GM23338 (cell line): ENCODE data around the gene CHRM5. TPM values are rescaled to one million over a fixed set of nuclear protein-coding genes. Genes with fewer than 3 reads are reported as not detected.

Experiments used
- ATAC-seq: fragments of 200-7000 bp; cut with Tn5 transposase; 3 replicates; pipeline ENCODE4 v1.9.1; 2020
- DNase-seq: peaks from one replicate; pipeline ENCODE4 v3.0.0-alpha.2; 2015; ENCODE audit warnings: low spot score
- H2AFZ ChIP-seq: fragments of 200-600 bp; sonication (generic); 2 replicates; pipeline ENCODE4 v1.8.0; 2016; ENCODE audit warnings: antibody characterized with exemption, mild to moderate bottlenecking, moderate library complexity
- H3F3A ChIP-seq: fragments of 200-600 bp; sonication (generic); replicated peaks from 2 replicates; pipeline ENCODE4 v1.8.0; 2017; ENCODE audit warnings: antibody characterized with exemption, mixed run types, low read depth
- H3K27ac ChIP-seq: fragments of 200-600 bp; sonication (generic); 2 replicates; pipeline ENCODE4 v1.6.1; 2016; ENCODE audit warnings: low read depth
- H3K27me3 ChIP-seq: fragments of 200-600 bp; sonication (generic); 2 replicates; pipeline ENCODE4 v1.8.0; 2016; ENCODE audit warnings: mild to moderate bottlenecking, mixed run types, moderate library complexity; ENCODE audit not compliant: insufficient read depth
- H3K36me3 ChIP-seq: fragments of 200-600 bp; sonication (generic); 2 replicates; pipeline ENCODE4 v1.8.0; 2016; ENCODE audit warnings: mild to moderate bottlenecking; ENCODE audit not compliant: insufficient read depth
- H3K4me1 ChIP-seq: fragments of 200-600 bp; sonication (generic); 2 replicates; pipeline ENCODE4 v1.8.0; 2016; ENCODE audit warnings: mild to moderate bottlenecking, moderate library complexity; ENCODE audit not compliant: insufficient read depth
- H3K4me2 ChIP-seq: fragments of 200-600 bp; sonication (generic); 2 replicates; pipeline ENCODE4 v1.7.1; 2017; ENCODE audit warnings: mixed run types
- H3K4me3 ChIP-seq: fragments of 200-600 bp; sonication (generic); 2 replicates; pipeline ENCODE4 v1.6.1; 2016; ENCODE audit warnings: mixed run types
- H3K79me2 ChIP-seq: fragments of 200-600 bp; sonication (generic); replicated peaks from 2 replicates; pipeline ENCODE4 v1.8.0; 2017; ENCODE audit warnings: mild to moderate bottlenecking; ENCODE audit not compliant: insufficient read depth
- H3K9me2 ChIP-seq: fragments of 200-600 bp; sonication (generic); 2 replicates; pipeline ENCODE4 v1.8.0; 2017; ENCODE audit not compliant: insufficient read depth
- H4K20me1 ChIP-seq: fragments of 200-600 bp; sonication (generic); replicated peaks from 2 replicates; pipeline ENCODE4 v1.8.0; 2017; ENCODE audit warnings: mild to moderate bottlenecking; ENCODE audit not compliant: insufficient read depth
- H3K27ac Mint-ChIP-seq: 2 replicates; pipeline ENCODE4 v1.8.0; 2020; ENCODE audit warnings: inconsistent platforms, mild to moderate bottlenecking, moderate library complexity, mixed read lengths
- H3K27me3 Mint-ChIP-seq: 3 replicates; pipeline ENCODE4 v1.8.0; 2022; ENCODE audit warnings: low read depth, mild to moderate bottlenecking, moderate library complexity, mixed read lengths, inconsistent platforms; ENCODE audit not compliant: insufficient read depth, poor library complexity
- H3K36me3 Mint-ChIP-seq: 3 replicates; pipeline ENCODE4 v1.8.0; 2021; ENCODE audit warnings: low read depth, mild to moderate bottlenecking, inconsistent platforms, moderate library complexity, mixed read lengths
- H3K4me1 Mint-ChIP-seq: 3 replicates; pipeline ENCODE4 v1.8.0; 2020; ENCODE audit warnings: mild to moderate bottlenecking, inconsistent platforms, mixed read lengths
- H3K4me3 Mint-ChIP-seq: 3 replicates; pipeline ENCODE4 v1.8.0; 2021; ENCODE audit warnings: moderate library complexity, mild to moderate bottlenecking, inconsistent platforms, mixed read lengths
- H3K9me3 Mint-ChIP-seq: 3 replicates; pipeline ENCODE4 v1.8.0; 2020; ENCODE audit warnings: moderate library complexity, mild to moderate bottlenecking, inconsistent platforms, mixed read lengths
- JUNB ChIP-seq: IDR thresholded peaks from one replicate; pipeline ENCODE4 v1.6.1; 2016; ENCODE audit warnings: antibody characterized with exemption; ENCODE audit not compliant: unreplicated experiment
- POLR2AphosphoS5 ChIP-seq: IDR thresholded peaks from 2 replicates; pipeline ENCODE4 v1.6.1; 2016; ENCODE audit warnings: antibody characterized with exemption, low read depth
- STAT1 ChIP-seq: IDR thresholded peaks from one replicate; pipeline ENCODE4 v1.6.1; 2016; ENCODE audit warnings: antibody characterized with exemption; ENCODE audit not compliant: unreplicated experiment
- ZNF114 ChIP-seq: fragments of 250-450 bp; sonication (Bioruptor Pico); IDR thresholded peaks from 2 replicates; pipeline ENCODE4 v1.5.0; 2020; ENCODE audit warnings: mild to moderate bottlenecking, moderate library complexity
- ZNF462 ChIP-seq: fragments of 250-450 bp; sonication (Bioruptor Pico); IDR thresholded peaks from 2 replicates; pipeline ENCODE4 v1.5.0; 2020; ENCODE audit warnings: mild to moderate bottlenecking, moderate library complexity
- polyA plus RNA-seq: library from polyadenylated mRNA; unstranded; fragments of >200 nt; fragmentation: Nextera tagmentation; extraction: Ambion mirVana; gene quantifications from 2 replicates; pipeline ENCODE4 v1.2.1, GENCODE V29; 2016
- total RNA-seq: library from RNA; depleted of rRNA; stranded (reverse); fragments of >200 nt; shearing (Covaris generic); gene quantifications from 2 replicates; pipeline ENCODE4 v1.2.3, GENCODE V29; 2014
- TF ChIP-seq, protein P1 (sequence below): IDR thresholded peaks from 2 replicates; pipeline ENCODE4 v1.6.1; 2016; ENCODE audit warnings: antibody characterized with exemption
- TF ChIP-seq, protein P2 (sequence below), 2 experiments: fragments of 200-600 bp in 1 of 2; sonication (generic) in 1 of 2; conservative IDR thresholded peaks; 2 replicates each; pipeline versions ENCODE4 v1.5.1 to v1.6.1; 2016 to 2017; ENCODE audit warnings: antibody characterized with exemption in 2 of 2, low read depth in 2 of 2, mild to moderate bottlenecking in 2 of 2, moderate library complexity in 1 of 2

The CHRM5 gene
- total and polyA plus RNA-seq, 2 experiments from 2014 or later, result not detected

DNA sequence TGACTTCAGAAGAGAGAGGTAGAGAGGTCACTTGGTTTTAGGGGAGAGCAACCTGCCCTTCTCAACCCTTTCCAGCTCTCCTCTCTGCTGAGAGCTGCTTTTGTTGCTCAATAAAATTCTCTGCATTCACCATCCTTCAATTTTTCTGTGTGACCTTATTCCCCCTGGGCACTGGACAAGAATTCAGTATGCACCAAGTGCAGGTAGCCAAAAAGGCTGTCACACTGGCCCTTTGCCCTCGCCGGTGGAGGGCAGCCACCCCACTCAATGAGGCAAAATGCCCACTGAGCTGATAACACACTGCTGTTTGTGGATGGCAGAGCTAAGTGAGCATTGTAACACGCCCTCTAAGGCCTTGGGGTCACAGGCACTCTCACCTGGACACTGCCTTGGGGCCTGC, 146.4 kb downstream of the CHRM5 start (continued):
- TF ChIP-seq ZNF462 (CRISPR knock-in tag) (no peak), JUNB (no peak)

DNA sequence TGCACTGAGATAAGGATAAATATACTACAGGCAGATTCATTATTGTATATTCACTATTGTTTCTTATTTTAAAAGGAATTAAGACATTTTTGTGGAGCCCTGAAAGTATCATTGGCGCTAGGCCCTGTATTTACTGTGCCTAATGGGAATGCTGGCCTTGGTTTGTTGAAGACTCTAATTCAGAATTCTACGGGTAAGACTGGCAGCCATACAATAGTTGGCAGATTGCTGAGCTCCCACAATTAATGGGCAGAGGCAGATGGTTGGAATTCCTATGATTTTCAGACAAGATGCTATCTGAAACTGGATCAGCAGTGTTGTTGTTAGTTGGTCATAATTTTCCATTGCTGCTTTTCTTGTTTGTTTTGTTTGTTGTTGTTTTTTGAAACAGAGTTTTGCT, 148.3 kb downstream of the CHRM5 start:
- DNase-seq, result no peak
- no peak overlapping the region for H3K4me3 ChIP-seq
- H3K4me1 Mint-ChIP-seq, result no peaks in the 10 kb centered on the region
- H3K4me3 Mint-ChIP-seq, result no peak overlapping the region
- no peaks in the 10 kb centered on the region; the same call in 2 of the 3 replicates for H3K9me3 Mint-ChIP-seq
- no peak for ATAC-seq
- no peak overlapping the region for H3K4me2 ChIP-seq
- H3K27ac ChIP-seq, result no peak overlapping the region
- H3K4me1 ChIP-seq, result no peaks in the 10 kb centered on the region
- H3K27me3 Mint-ChIP-seq, result peaks cover 9% of the 10 kb centered on the region
- H2AFZ ChIP-seq, result no peak overlapping the region
- H3K27me3 ChIP-seq, result no peaks in the 10 kb centered on the region
- no peaks in the 10 kb centered on the region for H3K9me2 ChIP-seq
- H3K36me3 ChIP-seq, result no peaks in the 10 kb centered on the region
- no peak overlapping the region for H3K27ac Mint-ChIP-seq
- no peaks in the 10 kb centered on the region for H3K36me3 Mint-ChIP-seq
- H3F3A ChIP-seq, result no peaks in the 10 kb centered on the region
- H4K20me1 ChIP-seq, result no peaks in the 10 kb centered on the region
- no peaks in the 10 kb centered on the region for H3K79me2 ChIP-seq
- TF ChIP-seq, protein P1, sequence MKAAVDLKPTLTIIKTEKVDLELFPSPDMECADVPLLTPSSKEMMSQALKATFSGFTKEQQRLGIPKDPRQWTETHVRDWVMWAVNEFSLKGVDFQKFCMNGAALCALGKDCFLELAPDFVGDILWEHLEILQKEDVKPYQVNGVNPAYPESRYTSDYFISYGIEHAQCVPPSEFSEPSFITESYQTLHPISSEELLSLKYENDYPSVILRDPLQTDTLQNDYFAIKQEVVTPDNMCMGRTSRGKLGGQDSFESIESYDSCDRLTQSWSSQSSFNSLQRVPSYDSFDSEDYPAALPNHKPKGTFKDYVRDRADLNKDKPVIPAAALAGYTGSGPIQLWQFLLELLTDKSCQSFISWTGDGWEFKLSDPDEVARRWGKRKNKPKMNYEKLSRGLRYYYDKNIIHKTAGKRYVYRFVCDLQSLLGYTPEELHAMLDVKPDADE, result no peak
- TF ChIP-seq ZNF462 (CRISPR knock-in tag) (no peak), POLR2AphosphoS5 (no peak), STAT1 (no peak), ZNF114 (no peak)
- TF ChIP-seq, protein P2, sequence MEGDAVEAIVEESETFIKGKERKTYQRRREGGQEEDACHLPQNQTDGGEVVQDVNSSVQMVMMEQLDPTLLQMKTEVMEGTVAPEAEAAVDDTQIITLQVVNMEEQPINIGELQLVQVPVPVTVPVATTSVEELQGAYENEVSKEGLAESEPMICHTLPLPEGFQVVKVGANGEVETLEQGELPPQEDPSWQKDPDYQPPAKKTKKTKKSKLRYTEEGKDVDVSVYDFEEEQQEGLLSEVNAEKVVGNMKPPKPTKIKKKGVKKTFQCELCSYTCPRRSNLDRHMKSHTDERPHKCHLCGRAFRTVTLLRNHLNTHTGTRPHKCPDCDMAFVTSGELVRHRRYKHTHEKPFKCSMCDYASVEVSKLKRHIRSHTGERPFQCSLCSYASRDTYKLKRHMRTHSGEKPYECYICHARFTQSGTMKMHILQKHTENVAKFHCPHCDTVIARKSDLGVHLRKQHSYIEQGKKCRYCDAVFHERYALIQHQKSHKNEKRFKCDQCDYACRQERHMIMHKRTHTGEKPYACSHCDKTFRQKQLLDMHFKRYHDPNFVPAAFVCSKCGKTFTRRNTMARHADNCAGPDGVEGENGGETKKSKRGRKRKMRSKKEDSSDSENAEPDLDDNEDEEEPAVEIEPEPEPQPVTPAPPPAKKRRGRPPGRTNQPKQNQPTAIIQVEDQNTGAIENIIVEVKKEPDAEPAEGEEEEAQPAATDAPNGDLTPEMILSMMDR (conservative IDR thresholded peaks at IDR 0.05; ENCODE audit: low read depth in 2 of 2), result no peak
